Measurements from ENCODE around the gene SREBF1.
A peak's percentile ranks its signal among the peaks of the same experiment; 100 is the strongest.

Gene SREBF1

GRCh38 chr17:17846645-17847044 is 9.9 kb upstream of the SREBF1 start:
- Histone ChIP-seq H3K27ac (ENCODE audit: poor library complexity, severe bottlenecking) (no peak overlapping the region), H3K36me3 (ENCODE audit: low read depth) (no peaks in the 10 kb centered on the region), H3K9me3 (ENCODE audit: severe bottlenecking) (no peaks in the 10 kb centered on the region), H3K27me3 (ENCODE audit: insufficient read depth, poor library complexity, severe bottlenecking) (no peaks in the 10 kb centered on the region), H3K4me1 (ENCODE audit: insufficient read depth, poor library complexity, severe bottlenecking) (peaks cover 15% of the 10 kb centered on the region), H3K4me3 (ENCODE audit: severe bottlenecking) (no peak overlapping the region)
- no peak for DNase-seq (ENCODE audit: low spot score)
- ATAC-seq (ENCODE audit: low read depth) = no peak
- no peak for TF ChIP-seq CTCF (IDR thresholded peaks at IDR 0.05; ENCODE audit: poor library complexity, severe bottlenecking)

GRCh38 chr17:17846003-17846402 is 9.2 kb upstream of the SREBF1 start:
- ATAC-seq (ENCODE audit: low read depth) (no peak), DNase-seq (ENCODE audit: low spot score) (no peak)
- TF ChIP-seq CTCF (IDR thresholded peaks at IDR 0.05; ENCODE audit: poor library complexity, severe bottlenecking) = no peak
- no peak overlapping the region for H3K4me3 ChIP-seq (ENCODE audit: severe bottlenecking)
- H3K4me1 ChIP-seq (ENCODE audit: insufficient read depth, poor library complexity, severe bottlenecking) = peaks cover 21% of the 10 kb centered on the region
- H3K27me3 ChIP-seq (ENCODE audit: insufficient read depth, poor library complexity, severe bottlenecking) = no peaks in the 10 kb centered on the region
- H3K27ac ChIP-seq (ENCODE audit: poor library complexity, severe bottlenecking) = no peak overlapping the region
- no peaks in the 10 kb centered on the region for H3K9me3 ChIP-seq (ENCODE audit: severe bottlenecking)
- no peaks in the 10 kb centered on the region for H3K36me3 ChIP-seq (ENCODE audit: low read depth)

- peaks cover 26% of the 10 kb centered on the region for H3K4me1 ChIP-seq (ENCODE audit: insufficient read depth, poor library complexity, severe bottlenecking)
- DNase-seq (ENCODE audit: low spot score) = no peak
- H3K4me3 ChIP-seq (ENCODE audit: severe bottlenecking) = no peak overlapping the region
- TF ChIP-seq CTCF (IDR thresholded peaks at IDR 0.05; ENCODE audit: poor library complexity, severe bottlenecking) = no peak
- no peaks in the 10 kb centered on the region for H3K36me3 ChIP-seq (ENCODE audit: low read depth)
- no peak overlapping the region for H3K27ac ChIP-seq (ENCODE audit: poor library complexity, severe bottlenecking)
- H3K27me3 ChIP-seq (ENCODE audit: insufficient read depth, poor library complexity, severe bottlenecking) = no peaks in the 10 kb centered on the region
- no peak for ATAC-seq (ENCODE audit: low read depth)
- no peaks in the 10 kb centered on the region for H3K9me3 ChIP-seq (ENCODE audit: severe bottlenecking)
These were observed 8.4 kb upstream of the SREBF1 start for GRCh38 chr17:17845046-17845775.

GRCh38 chr17:17844500-17844899 is 7.7 kb upstream of the SREBF1 start:
- TF ChIP-seq CTCF (IDR thresholded peaks at IDR 0.05; ENCODE audit: poor library complexity, severe bottlenecking) = no peak
- Histone ChIP-seq H3K36me3 (ENCODE audit: low read depth) (no peaks in the 10 kb centered on the region), H3K9me3 (ENCODE audit: severe bottlenecking) (no peaks in the 10 kb centered on the region), H3K4me3 (ENCODE audit: severe bottlenecking) (no peak overlapping the region), H3K27ac (ENCODE audit: poor library complexity, severe bottlenecking) (no peak overlapping the region), H3K4me1 (ENCODE audit: insufficient read depth, poor library complexity, severe bottlenecking) (peaks cover 29% of the 10 kb centered on the region), H3K27me3 (ENCODE audit: insufficient read depth, poor library complexity, severe bottlenecking) (no peaks in the 10 kb centered on the region)
- ATAC-seq (ENCODE audit: low read depth) (no peak), DNase-seq (ENCODE audit: low spot score) (no peak)

- no peak for TF ChIP-seq CTCF (IDR thresholded peaks at IDR 0.05; ENCODE audit: poor library complexity, severe bottlenecking)
- Histone ChIP-seq H3K36me3 (ENCODE audit: low read depth) (no peaks in the 10 kb centered on the region), H3K4me3 (ENCODE audit: severe bottlenecking) (no peak overlapping the region), H3K9me3 (ENCODE audit: severe bottlenecking) (no peaks in the 10 kb centered on the region), H3K27ac (ENCODE audit: poor library complexity, severe bottlenecking) (peak overlapping the region; percentile 98), H3K4me1 (ENCODE audit: insufficient read depth, poor library complexity, severe bottlenecking) (peaks cover 33% of the 10 kb centered on the region), H3K27me3 (ENCODE audit: insufficient read depth, poor library complexity, severe bottlenecking) (no peaks in the 10 kb centered on the region)
- DNase-seq (ENCODE audit: low spot score) (peak; percentile 60), ATAC-seq (ENCODE audit: low read depth) (no peak)
These were observed 7.3 kb upstream of the SREBF1 start for GRCh38 chr17:17844079-17844478.

Data from RWPE2 (cell line).